H9 (cell line): ENCODE measurements around the gene LMAN1. TPM values are rescaled to one million over a fixed set of nuclear protein-coding genes. Genes with fewer than 3 reads are reported as not detected.

Experiments used
- DNase-seq: peaks from one replicate; pipeline ENCODE4 v3.0.0-alpha.2; 2017
- H2AFZ ChIP-seq: one replicate; pipeline ENCODE4 v1.6.1; 2013; ENCODE audit warnings: mild to moderate bottlenecking, low read length, control low read depth, moderate library complexity
- H2AK5ac ChIP-seq: 2 replicates; pipeline ENCODE4 v1.6.1; 2013; ENCODE audit warnings: low read length, control low read depth, mixed read lengths; ENCODE audit not compliant: insufficient read length
- H2BK120ac ChIP-seq: one replicate; pipeline ENCODE4 v1.6.1; 2013; ENCODE audit warnings: low read depth, mild to moderate bottlenecking, low read length, control low read depth, inconsistent platforms; ENCODE audit not compliant: poor library complexity, severe bottlenecking
- H2BK12ac ChIP-seq: 2 replicates; pipeline ENCODE4 v1.6.1; 2013; ENCODE audit warnings: low read length, control low read depth, mixed read lengths, low read depth; ENCODE audit not compliant: insufficient read length
- H2BK15ac ChIP-seq: 2 replicates; pipeline ENCODE4 v1.6.1; 2013; ENCODE audit warnings: low read depth, low read length, control low read depth
- H2BK20ac ChIP-seq: one replicate; pipeline ENCODE4 v1.6.1; 2013; ENCODE audit warnings: low read depth, mild to moderate bottlenecking, low read length, control low read depth, inconsistent platforms; ENCODE audit not compliant: poor library complexity, severe bottlenecking
- H2BK5ac ChIP-seq: 2 replicates; pipeline ENCODE4 v1.6.1; 2013; ENCODE audit warnings: low read length, control low read depth, mixed read lengths; ENCODE audit not compliant: insufficient read length
- H3K14ac ChIP-seq: 2 replicates; pipeline ENCODE4 v1.6.1; 2013; ENCODE audit warnings: low read length, control low read depth; ENCODE audit not compliant: insufficient read depth
- H3K18ac ChIP-seq: 2 replicates; pipeline ENCODE4 v1.6.1; 2013; ENCODE audit warnings: low read depth, mild to moderate bottlenecking, mixed read lengths, low read length, control low read depth; ENCODE audit not compliant: insufficient read length
- H3K23ac ChIP-seq: 2 replicates; pipeline ENCODE4 v1.6.1; 2013; ENCODE audit warnings: low read length, control low read depth, mixed read lengths, low read depth; ENCODE audit not compliant: insufficient read length
- H3K23me2 ChIP-seq: 2 replicates; pipeline ENCODE4 v1.6.1; 2013; ENCODE audit warnings: low read depth, mild to moderate bottlenecking, mixed read lengths, low read length, control low read depth; ENCODE audit not compliant: insufficient read length, poor library complexity, severe bottlenecking
- H3K27ac ChIP-seq: 2 replicates; pipeline ENCODE4 v1.5.1; 2013; ENCODE audit warnings: low read length, control low read depth, mixed read lengths, low read depth; ENCODE audit not compliant: insufficient read length
- H3K27me3 ChIP-seq: 2 replicates; pipeline ENCODE4 v1.6.1; 2013; ENCODE audit warnings: low read length, control low read depth, inconsistent platforms; ENCODE audit not compliant: insufficient read depth
- H3K4ac ChIP-seq: 2 replicates; pipeline ENCODE4 v1.6.1; 2013; ENCODE audit warnings: low read depth, mild to moderate bottlenecking, control low read depth, inconsistent platforms, low read length, moderate library complexity
- H3K4me1 ChIP-seq: 2 replicates; pipeline ENCODE4 v1.6.1; 2013; ENCODE audit warnings: low read length, control low read depth, inconsistent platforms; ENCODE audit not compliant: insufficient read depth
- H3K4me2 ChIP-seq: 2 replicates; pipeline ENCODE4 v1.6.1; 2013; ENCODE audit warnings: low read length, control low read depth, mixed read lengths; ENCODE audit not compliant: insufficient read length, insufficient read depth
- H3K56ac ChIP-seq: 2 replicates; pipeline ENCODE4 v1.6.1; 2013; ENCODE audit warnings: low read depth, mild to moderate bottlenecking, mixed read lengths, low read length, control low read depth; ENCODE audit not compliant: insufficient read length
- H3K79me1 ChIP-seq: 2 replicates; pipeline ENCODE4 v1.6.1; 2013; ENCODE audit warnings: low read depth, mild to moderate bottlenecking, moderate library complexity, low read length, control low read depth, inconsistent platforms; ENCODE audit not compliant: insufficient read depth, poor library complexity, severe bottlenecking
- H3K79me2 ChIP-seq: 2 replicates; pipeline ENCODE4 v1.6.1; 2013; ENCODE audit warnings: low read length, control low read depth, inconsistent platforms; ENCODE audit not compliant: insufficient read depth
- H3K9ac ChIP-seq: 2 replicates; pipeline ENCODE4 v1.6.1; 2013; ENCODE audit warnings: low read length, control low read depth, mixed read lengths; ENCODE audit not compliant: insufficient read length; ENCODE audit errors: extremely low read depth
- H3K9me3 ChIP-seq: one replicate; pipeline ENCODE4 v1.6.1; 2013; ENCODE audit warnings: low read depth, low read length, inconsistent platforms; ENCODE audit not compliant: control insufficient read depth
- H3T11ph ChIP-seq: one replicate; pipeline ENCODE4 v1.6.1; 2013; ENCODE audit warnings: mild to moderate bottlenecking, low read length, control low read depth, inconsistent platforms
- H4K20me1 ChIP-seq: one replicate; pipeline ENCODE4 v1.6.1; 2013; ENCODE audit not compliant: control insufficient read depth, insufficient read length, insufficient read depth
- H4K5ac ChIP-seq: 2 replicates; pipeline ENCODE4 v1.6.1; 2013; ENCODE audit warnings: low read depth, mild to moderate bottlenecking, mixed read lengths, low read length, control low read depth; ENCODE audit not compliant: insufficient read length
- H4K8ac ChIP-seq: replicated peaks from 2 replicates; pipeline ENCODE4 v1.6.1; 2013; ENCODE audit warnings: low read length, control low read depth, mixed read lengths, low read depth; ENCODE audit not compliant: insufficient read length
- H4K91ac ChIP-seq: 2 replicates; pipeline ENCODE4 v1.6.1; 2013; ENCODE audit warnings: low read depth, mild to moderate bottlenecking, moderate library complexity, mixed read lengths, low read length, control low read depth; ENCODE audit not compliant: insufficient read length
- H3K27ac Mint-ChIP-seq, 3 experiments: 2 replicates in 2 of 3; 3 replicates in 1 of 3; pipeline ENCODE4 v1.8.0; 2020 to 2021; ENCODE audit warnings: mixed read lengths in 3 of 3, mild to moderate bottlenecking in 1 of 3, moderate library complexity in 1 of 3
- H3K27me3 Mint-ChIP-seq: 2 replicates; pipeline ENCODE4 v1.8.0; 2021; ENCODE audit warnings: low read depth, mild to moderate bottlenecking, moderate library complexity, mixed read lengths
- H3K36me3 Mint-ChIP-seq, 3 experiments: 2 replicates in 2 of 3; 3 replicates in 1 of 3; pipeline ENCODE4 v1.8.0; 2020 to 2021; ENCODE audit warnings: low read depth in 3 of 3, mixed read lengths in 3 of 3; ENCODE audit not compliant: insufficient read depth in 1 of 3
- H3K4me1 Mint-ChIP-seq, 2 experiments: 2 replicates each; pipeline ENCODE4 v1.8.0; 2020; ENCODE audit warnings: mixed read lengths in 2 of 2
- H3K4me3 Mint-ChIP-seq, 2 experiments: 2 replicates in 1 of 2; 3 replicates in 1 of 2; pipeline ENCODE4 v1.8.0; 2020 to 2021; ENCODE audit warnings: mild to moderate bottlenecking in 2 of 2, mixed read lengths in 2 of 2, moderate library complexity in 1 of 2
- H3K9me3 Mint-ChIP-seq, 2 experiments: 2 replicates in 1 of 2; 3 replicates in 1 of 2; pipeline ENCODE4 v1.8.0; 2020; ENCODE audit warnings: mild to moderate bottlenecking in 2 of 2, mixed read lengths in 2 of 2, moderate library complexity in 1 of 2
- CTCF ChIP-seq: fragments of 200-600 bp; sonication (generic); conservative IDR thresholded peaks from 3 replicates; pipeline ENCODE4 v1.8.0; 2021; ENCODE audit warnings: antibody characterized with exemption, mild to moderate bottlenecking
- WGBS: extraction: QIAGEN DNeasy Blood & Tissue Kit; methylation state at CpG from one replicate; pipeline ENCODE4 v1.1.7; 2013; ENCODE audit warnings: missing lambda C conversion rate, low lambda C conversion rate, mixed read lengths; ENCODE audit not compliant: insufficient read length; ENCODE audit errors: extremely low coverage; 5-methylcytosine and 5-hydroxymethylcytosine counted together
- total RNA-seq: library from RNA; stranded (reverse); gene quantifications from 2 replicates; pipeline ENCODE4 v1.2.1, GENCODE V29; 2021

The LMAN1 gene
- total RNA-seq, 1 experiment from 2014 or later: 63.6 TPM

GRCh38 chr18:59343926-59344325 lies 15.1 kb downstream of the LMAN1 start:
- H3K4me1 Mint-ChIP-seq: no peaks in the 10 kb centered on the region
- Histone ChIP-seq H2BK15ac (no peak overlapping the region), H4K91ac (no peak overlapping the region), H3K23ac (no peak overlapping the region), H3K79me2 (no peaks in the 10 kb centered on the region; the same call in 1 of the 2 replicates), H3K56ac (no peak overlapping the region), H2AK5ac (no peak overlapping the region), H3K9ac (no peak overlapping the region), H2BK120ac (no peak overlapping the region), H2BK5ac (no peak overlapping the region), H3K18ac (no peak overlapping the region), H3K23me2 (no peaks in the 10 kb centered on the region), H3K14ac (no peak overlapping the region), H3K4ac (no peak overlapping the region), H3K27ac (no peak overlapping the region), H3T11ph (no peak overlapping the region), H3K27me3 (no peaks in the 10 kb centered on the region), H3K9me3 (no peaks in the 10 kb centered on the region), H3K4me1 (no peaks in the 10 kb centered on the region), H3K79me1 (no peaks in the 10 kb centered on the region), H2BK20ac (no peak overlapping the region), H2AFZ (no peak overlapping the region), H4K20me1 (no peaks in the 10 kb centered on the region), H3K4me2 (no peak overlapping the region), H2BK12ac (no peak overlapping the region), H4K5ac (no peak overlapping the region), H4K8ac (no peak overlapping the region)
- no peak for TF ChIP-seq CTCF
- no CpG with 5 or more reads among the region's 2 CpGs for WGBS
- H3K36me3 Mint-ChIP-seq: peaks cover 73 to 86% (median 83%) of the 10 kb centered on the region in 3 experiments
- H3K9me3 Mint-ChIP-seq: no peaks in the 10 kb centered on the region; a peak in 1 of 5 replicates
- H3K27me3 Mint-ChIP-seq: no peaks in the 10 kb centered on the region
- DNase-seq: no peak
- H3K4me3 Mint-ChIP-seq: no peak overlapping the region
- no peak overlapping the region for H3K27ac Mint-ChIP-seq
